ENCODE measurements around the gene NRG3. TPM values are rescaled to one million over a fixed set of nuclear protein-coding genes. Genes with fewer than 3 reads are reported as not detected.
"Not testable (repeated sequence)": the region's sequence is repeated elsewhere in the genome, so short reads cannot be mapped to it uniquely, and the experiment has no call there.

The NRG3 gene
- total and polyA plus RNA-seq, 3 experiments from 2014 or later, result not detected

- H3K9me3 Mint-ChIP-seq, result peaks cover 0 to 8% (median 0%) of the 10 kb centered on the region in 5 donors
- Histone ChIP-seq H3K27ac (ENCODE audit: low read depth, low read length) (no peak overlapping the region), H3K9me3 (ENCODE audit: low read length) (no peaks in the 10 kb centered on the region), H3K4me3 (ENCODE audit: low read length) (no peak overlapping the region), H3K36me3 (ENCODE audit: insufficient read depth, low read length) (no peaks in the 10 kb centered on the region), H3K4me1 (ENCODE audit: insufficient read depth, low read length) (no peaks in the 10 kb centered on the region), H3K27me3 (ENCODE audit: insufficient read depth, low read length, poor library complexity, severe bottlenecking) (no peaks in the 10 kb centered on the region)
- CTCF ChIA-PET, result no interaction called here
- DNase-seq, result no peak
- H3K36me3 Mint-ChIP-seq, result no peaks in the 10 kb centered on the region
- H3K27ac Mint-ChIP-seq, result no peak overlapping the region
- H3K4me3 Mint-ChIP-seq, result no peak overlapping the region
- H3K27me3 Mint-ChIP-seq, result no peaks in the 10 kb centered on the region
- H3K4me1 Mint-ChIP-seq, result no peaks in the 10 kb centered on the region
- POLR2A ChIA-PET, result no interaction called here
These were observed 1078.9 kb downstream of the NRG3 start for GRCh38 chr10:82953909-82954308.

DNA sequence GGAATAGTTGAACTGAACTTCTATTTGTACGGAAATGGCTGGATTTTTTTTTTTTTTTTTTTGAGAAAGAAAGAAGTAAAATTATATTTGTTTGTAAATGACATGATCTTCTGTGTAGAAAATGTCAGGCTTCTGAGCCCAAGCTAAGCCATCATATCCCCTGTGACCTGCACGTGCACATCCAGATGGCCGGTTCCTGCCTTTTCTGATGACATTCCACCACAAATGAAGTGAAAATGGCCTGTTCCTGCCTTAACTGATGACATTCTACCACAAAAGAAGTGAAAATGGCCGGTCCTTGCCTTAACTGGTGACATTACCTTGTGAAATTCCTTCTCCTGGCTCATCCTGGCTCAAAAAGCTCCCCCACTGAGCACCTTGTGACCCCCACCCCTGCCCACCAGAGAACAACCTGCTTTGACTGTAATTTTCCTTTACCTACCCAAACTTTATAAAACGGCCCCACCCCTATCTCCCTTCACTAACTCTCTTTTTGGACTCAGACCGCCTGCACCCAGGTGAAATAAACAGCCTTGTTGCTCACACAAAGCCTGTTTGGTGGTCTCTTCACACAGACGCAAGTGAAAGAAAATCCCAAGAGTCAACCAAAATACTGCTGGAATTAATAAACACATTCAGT is 1085.5 kb downstream of the NRG3 start:
- H3K27ac Mint-ChIP-seq; H3K36me3 Mint-ChIP-seq; POLR2A ChIA-PET; H3K9me3 Mint-ChIP-seq; H3K9me3 ChIP-seq (ENCODE audit: low read length); DNase-seq; H3K27ac ChIP-seq (ENCODE audit: low read depth, low read length); H3K4me1 Mint-ChIP-seq; CTCF ChIA-PET; H3K4me3 ChIP-seq (ENCODE audit: low read length); H3K27me3 Mint-ChIP-seq; H3K4me3 Mint-ChIP-seq; H3K36me3 ChIP-seq (ENCODE audit: insufficient read depth, low read length); H3K27me3 ChIP-seq (ENCODE audit: insufficient read depth, low read length, poor library complexity, severe bottlenecking); H3K4me1 ChIP-seq (ENCODE audit: insufficient read depth, low read length): not testable (repeated sequence)

DNA sequence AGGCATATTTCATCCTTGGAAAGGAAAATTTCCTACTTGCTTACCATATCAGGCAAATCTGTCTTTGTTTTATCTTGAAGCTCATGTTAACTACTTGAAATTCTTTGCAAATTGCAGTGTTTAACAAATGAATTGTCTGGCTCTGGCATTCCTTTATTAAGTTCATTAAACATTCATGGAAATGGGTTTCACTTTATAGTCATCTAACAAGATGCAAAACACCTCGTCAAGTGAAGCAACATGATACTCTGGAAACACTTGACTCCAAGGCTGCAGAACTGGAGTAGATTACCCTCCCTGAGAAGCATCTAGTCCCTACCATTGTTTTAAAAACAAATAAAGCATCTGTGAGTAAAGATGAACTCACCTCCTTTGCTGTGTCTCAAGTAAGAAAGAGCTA is 1086.9 kb downstream of the NRG3 start:
- CTCF ChIA-PET, result no interaction called here
- H3K4me1 ChIP-seq (ENCODE audit: insufficient read depth, low read length), result no peaks in the 10 kb centered on the region
- POLR2A ChIA-PET, result no interaction called here
- peaks cover 0 to 8% (median 3%) of the 10 kb centered on the region in 5 donors for H3K9me3 Mint-ChIP-seq
- H3K27ac ChIP-seq (ENCODE audit: low read depth, low read length), result no peak overlapping the region
- no peak overlapping the region for H3K4me3 ChIP-seq (ENCODE audit: low read length)
- H3K36me3 ChIP-seq (ENCODE audit: insufficient read depth, low read length), result no peaks in the 10 kb centered on the region
- no peaks in the 10 kb centered on the region for H3K27me3 Mint-ChIP-seq
- H3K4me1 Mint-ChIP-seq, result no peaks in the 10 kb centered on the region
- no peak overlapping the region for H3K27ac Mint-ChIP-seq
- no peak overlapping the region for H3K4me3 Mint-ChIP-seq
- no peaks in the 10 kb centered on the region for H3K9me3 ChIP-seq (ENCODE audit: low read length)
- no peaks in the 10 kb centered on the region for H3K27me3 ChIP-seq (ENCODE audit: insufficient read depth, low read length, poor library complexity, severe bottlenecking)
- H3K36me3 Mint-ChIP-seq, result no peaks in the 10 kb centered on the region
- no peak for DNase-seq

GRCh38 chr10:82966130-82966529 is 1091.1 kb downstream of the NRG3 start:
- Mint-ChIP-seq H3K36me3 (no peaks in the 10 kb centered on the region), H3K4me3 (no peak overlapping the region), H3K27me3 (no peaks in the 10 kb centered on the region), H3K9me3 (peaks cover 0 to 8% (median 3%) of the 10 kb centered on the region in 5 donors), H3K27ac (no peak overlapping the region), H3K4me1 (no peaks in the 10 kb centered on the region)
- Histone ChIP-seq H3K4me1 (ENCODE audit: insufficient read depth, low read length) (no peaks in the 10 kb centered on the region), H3K4me3 (ENCODE audit: low read length) (no peak overlapping the region), H3K27me3 (ENCODE audit: insufficient read depth, low read length, poor library complexity, severe bottlenecking) (no peaks in the 10 kb centered on the region), H3K9me3 (ENCODE audit: low read length) (no peaks in the 10 kb centered on the region), H3K27ac (ENCODE audit: low read depth, low read length) (no peak overlapping the region), H3K36me3 (ENCODE audit: insufficient read depth, low read length) (no peaks in the 10 kb centered on the region)
- ChIA-PET CTCF (no interaction called here), POLR2A (no interaction called here)
- no peak for DNase-seq

- no peaks in the 10 kb centered on the region for H3K4me1 Mint-ChIP-seq
- H3K27ac ChIP-seq (ENCODE audit: low read depth, low read length), result no peak overlapping the region
- no peak overlapping the region for H3K4me3 Mint-ChIP-seq
- no peaks in the 10 kb centered on the region for H3K27me3 Mint-ChIP-seq
- H3K9me3 ChIP-seq (ENCODE audit: low read length), result no peaks in the 10 kb centered on the region
- H3K4me3 ChIP-seq (ENCODE audit: low read length), result no peak overlapping the region
- H3K9me3 Mint-ChIP-seq, result peaks cover 0 to 12% (median 2%) of the 10 kb centered on the region in 5 donors
- H3K36me3 Mint-ChIP-seq, result no peaks in the 10 kb centered on the region
- no peak for DNase-seq
- POLR2A ChIA-PET, result no interaction called here
- no peaks in the 10 kb centered on the region for H3K4me1 ChIP-seq (ENCODE audit: insufficient read depth, low read length)
- H3K36me3 ChIP-seq (ENCODE audit: insufficient read depth, low read length), result no peaks in the 10 kb centered on the region
- H3K27ac Mint-ChIP-seq, result no peak overlapping the region
- no peaks in the 10 kb centered on the region for H3K27me3 ChIP-seq (ENCODE audit: insufficient read depth, low read length, poor library complexity, severe bottlenecking)
- CTCF ChIA-PET, result no interaction called here
These were observed 1093.5 kb downstream of the NRG3 start for GRCh38 chr10:82968533-82968932.

GRCh38 chr10:82969405-82969804 is 1094.4 kb downstream of the NRG3 start:
- no peak overlapping the region for H3K4me3 ChIP-seq (ENCODE audit: low read length)
- no peaks in the 10 kb centered on the region for H3K4me1 Mint-ChIP-seq
- H3K27ac Mint-ChIP-seq, result no peak overlapping the region
- H3K27me3 ChIP-seq (ENCODE audit: insufficient read depth, low read length, poor library complexity, severe bottlenecking), result no peaks in the 10 kb centered on the region
- no peaks in the 10 kb centered on the region for H3K36me3 Mint-ChIP-seq
- H3K9me3 ChIP-seq (ENCODE audit: low read length), result no peaks in the 10 kb centered on the region
- H3K36me3 ChIP-seq (ENCODE audit: insufficient read depth, low read length), result no peaks in the 10 kb centered on the region
- DNase-seq, result no peak
- H3K27ac ChIP-seq (ENCODE audit: low read depth, low read length), result no peak overlapping the region
- POLR2A ChIA-PET, result no interaction called here
- H3K4me3 Mint-ChIP-seq, result no peak overlapping the region
- no peaks in the 10 kb centered on the region for H3K27me3 Mint-ChIP-seq
- no peaks in the 10 kb centered on the region for H3K4me1 ChIP-seq (ENCODE audit: insufficient read depth, low read length)
- H3K9me3 Mint-ChIP-seq, result peaks cover 0 to 12% (median 2%) of the 10 kb centered on the region in 5 donors
- CTCF ChIA-PET, result no interaction called here

- ChIA-PET CTCF (no interaction called here), POLR2A (no interaction called here)
- Mint-ChIP-seq H3K36me3 (no peaks in the 10 kb centered on the region), H3K9me3 (peaks cover 0 to 12% (median 6%) of the 10 kb centered on the region in 5 donors), H3K27ac (no peak overlapping the region), H3K4me1 (no peaks in the 10 kb centered on the region), H3K4me3 (no peak overlapping the region), H3K27me3 (no peaks in the 10 kb centered on the region)
- H3K36me3 ChIP-seq (ENCODE audit: insufficient read depth, low read length), result no peaks in the 10 kb centered on the region
- H3K4me3 ChIP-seq (ENCODE audit: low read length), result no peak overlapping the region
- no peaks in the 10 kb centered on the region for H3K4me1 ChIP-seq (ENCODE audit: insufficient read depth, low read length)
- DNase-seq, result no peak
- no peaks in the 10 kb centered on the region for H3K27me3 ChIP-seq (ENCODE audit: insufficient read depth, low read length, poor library complexity, severe bottlenecking)
- H3K9me3 ChIP-seq (ENCODE audit: low read length), result no peaks in the 10 kb centered on the region
- no peak overlapping the region for H3K27ac ChIP-seq (ENCODE audit: low read depth, low read length)
These were observed 1105.3 kb downstream of the NRG3 start for GRCh38 chr10:82980321-82980720.

- no peaks in the 10 kb centered on the region for H3K27me3 Mint-ChIP-seq
- no peak for DNase-seq
- H3K9me3 Mint-ChIP-seq, result peaks cover 0 to 14% (median 6%) of the 10 kb centered on the region in 5 donors
- H3K4me3 ChIP-seq (ENCODE audit: low read length), result no peak overlapping the region
- H3K9me3 ChIP-seq (ENCODE audit: low read length), result no peaks in the 10 kb centered on the region
- H3K4me1 Mint-ChIP-seq, result no peaks in the 10 kb centered on the region
- H3K4me3 Mint-ChIP-seq, result no peak overlapping the region
- no peaks in the 10 kb centered on the region for H3K36me3 Mint-ChIP-seq
- H3K27ac Mint-ChIP-seq, result no peak overlapping the region
- H3K36me3 ChIP-seq (ENCODE audit: insufficient read depth, low read length), result no peaks in the 10 kb centered on the region
- H3K27ac ChIP-seq (ENCODE audit: low read depth, low read length), result no peak overlapping the region
- H3K4me1 ChIP-seq (ENCODE audit: insufficient read depth, low read length), result no peaks in the 10 kb centered on the region
- CTCF ChIA-PET, result no interaction called here
- POLR2A ChIA-PET, result no interaction called here
- no peaks in the 10 kb centered on the region for H3K27me3 ChIP-seq (ENCODE audit: insufficient read depth, low read length, poor library complexity, severe bottlenecking)
These were observed 1106.2 kb downstream of the NRG3 start for GRCh38 chr10:82981137-82981723.

Data from CD8-positive, alpha-beta memory T cell (primary cell).